GM12878 (cell line): ENCODE measurements around the gene SSH2. TPM values are rescaled to one million over a fixed set of nuclear protein-coding genes. Genes with fewer than 3 reads are reported as not detected.

Experiments used
- ATAC-seq: fragments of 200-7000 bp; cut with Tn5 transposase; 3 replicates; pipeline ENCODE4 v1.9.1; 2020; ENCODE audit warnings: mild to moderate bottlenecking, moderate library complexity
- BruUV-seq: library from RNA; stranded (reverse); fragments of 400-500 nt; replicated peaks from 2 replicates; lab custom pipeline; 2021; lab: Mats Ljungman, UMichigan
- CTCF ChIA-PET: fragments of 300-600 bp; sonication (Branson Sonifier 250); formaldehyde crosslinking; extraction: SDS; loops from one replicate; lab custom pipeline; 2021; ENCODE audit warnings: inconsistent platforms; lab: Yijun Ruan, JAX
- POLR2A ChIA-PET: fragments of 350-600 bp; formaldehyde crosslinking; extraction: SDS; loops from one replicate; lab custom pipeline; 2021; ENCODE audit warnings: inconsistent platforms; lab: Charles Lee
- RAD21 ChIA-PET: fragments of 300-600 bp; sonication (Branson Sonifier 250); formaldehyde crosslinking; loops from one replicate; lab custom pipeline; 2023; ENCODE audit warnings: antibody characterized with exemption; ENCODE audit not compliant: unreplicated experiment; lab: Charles Lee
- SMC1A ChIA-PET: fragments of 300-600 bp; sonication (Branson Sonifier 250); formaldehyde crosslinking; loops from one replicate; lab custom pipeline; 2023; ENCODE audit not compliant: unreplicated experiment, uncharacterized antibody; lab: Charles Lee
- DNase-seq: peaks from one replicate; pipeline ENCODE4 v3.0.0-alpha.2; 2011; ENCODE audit warnings: low read depth, low spot score
- FAIRE-seq: peaks from 3 replicates; lab custom pipeline; 2011; peaks lifted over from hg19 to GRCh38; lab: Jason Lieb, UNC
- H2AFZ ChIP-seq: 2 replicates; pipeline ENCODE4 v1.6.0; 2011; ENCODE audit warnings: low read depth, low read length, control low read depth; ENCODE audit not compliant: control insufficient read depth
- H3K27ac ChIP-seq: 2 replicates; pipeline ENCODE4 v1.5.1; 2011; ENCODE audit warnings: control low read depth; ENCODE audit not compliant: control insufficient read depth, insufficient read depth
- H3K27me3 ChIP-seq, 2 experiments: replicated peaks in 1 of 2; 2 replicates each; pipeline versions ENCODE4 v1.6.0 to v1.6.1; 2011; ENCODE audit warnings: low read length in 1 of 2; ENCODE audit not compliant: control insufficient read depth in 2 of 2, insufficient read depth in 2 of 2
- H3K36me3 ChIP-seq, 2 experiments: 2 replicates each; pipeline ENCODE4 v1.5.1; 2011; ENCODE audit warnings: low read length in 1 of 2; ENCODE audit not compliant: control insufficient read depth in 2 of 2, insufficient read depth in 2 of 2
- H3K4me1 ChIP-seq: 2 replicates; pipeline ENCODE4 v1.6.1; 2011; ENCODE audit warnings: mild to moderate bottlenecking, low read length, moderate library complexity, mixed read lengths; ENCODE audit not compliant: control insufficient read depth, insufficient read depth
- H3K4me2 ChIP-seq: 2 replicates; pipeline ENCODE4 v1.6.0; 2011; ENCODE audit warnings: control low read depth; ENCODE audit not compliant: control insufficient read depth, insufficient read depth
- H3K4me3 ChIP-seq: fragments of 200-600 bp; sonication (generic); 2 replicates; pipeline ENCODE4 v1.5.1; 2016
- H3K79me2 ChIP-seq: 2 replicates; pipeline ENCODE4 v1.6.0; 2011; ENCODE audit warnings: low read length; ENCODE audit not compliant: control insufficient read depth, insufficient read depth
- H3K9ac ChIP-seq: 2 replicates; pipeline ENCODE4 v1.8.0; 2011; ENCODE audit warnings: low read length, control low read depth, mixed read lengths; ENCODE audit not compliant: control insufficient read depth, insufficient read depth
- H3K9me3 ChIP-seq: replicated peaks from 3 replicates; pipeline ENCODE4 v1.5.1; 2011; ENCODE audit warnings: mild to moderate bottlenecking, low read length; ENCODE audit not compliant: control insufficient read depth, insufficient read depth
- H4K20me1 ChIP-seq: 2 replicates; pipeline ENCODE4 v1.6.0; 2011; ENCODE audit not compliant: control insufficient read depth, insufficient read depth
- ASH2L ChIP-seq: fragments of 300-600, 200-600 bp; sonication (generic); IDR thresholded peaks from 2 replicates; pipeline ENCODE4 v1.6.1; 2017; ENCODE audit warnings: low read depth, mild to moderate bottlenecking, borderline replicate concordance
- ATF7 ChIP-seq: fragments of 450-650 bp; IDR thresholded peaks from 2 replicates; pipeline ENCODE4 v1.6.1; 2016; ENCODE audit warnings: low read depth, mild to moderate bottlenecking
- BHLHE40 ChIP-seq, 2 experiments: fragments of 450-650 bp in 1 of 2; IDR thresholded peaks; 2 replicates each; pipeline ENCODE4 v1.6.1; 2011 to 2017; ENCODE audit warnings: low read depth in 2 of 2, borderline replicate concordance in 1 of 2, improper control_type of control experiment in 1 of 2, low read length in 1 of 2, mild to moderate bottlenecking in 1 of 2
- CEBPZ ChIP-seq: fragments of 150-350 bp; IDR thresholded peaks from 2 replicates; pipeline ENCODE4 v1.6.1; 2016; ENCODE audit warnings: low read depth, low read length
- ESRRA ChIP-seq: IDR thresholded peaks from 2 replicates; pipeline ENCODE4 v1.6.1; 2012; ENCODE audit warnings: mild to moderate bottlenecking, low read length, improper control_type of control experiment
- FOXK2 ChIP-seq: fragments of 450-650 bp; IDR thresholded peaks from 2 replicates; pipeline ENCODE4 v1.6.1; 2017; ENCODE audit warnings: mild to moderate bottlenecking, moderate library complexity
- MAX ChIP-seq: IDR thresholded peaks from 2 replicates; pipeline ENCODE4 v1.6.1; 2012; ENCODE audit warnings: low read depth, low read length, improper control_type of control experiment
- NFXL1 ChIP-seq: fragments of 450-650 bp; IDR thresholded peaks from 2 replicates; pipeline ENCODE4 v1.6.1; 2017; ENCODE audit warnings: antibody characterized with exemption, mild to moderate bottlenecking, borderline replicate concordance
- PML ChIP-seq: IDR thresholded peaks from 2 replicates; pipeline ENCODE4 v1.6.1; 2012; ENCODE audit warnings: low read length, inconsistent platforms
- SMARCA5 ChIP-seq: fragments of 450-650 bp; IDR thresholded peaks from 2 replicates; pipeline ENCODE4 v1.6.1; 2017; ENCODE audit warnings: mild to moderate bottlenecking
- TCF7 ChIP-seq: IDR thresholded peaks from 2 replicates; pipeline ENCODE4 v1.6.1; 2014; ENCODE audit warnings: antibody characterized with exemption, borderline replicate concordance
- YY1 ChIP-seq: IDR thresholded peaks from 2 replicates; pipeline ENCODE4 v1.6.1; 2011; ENCODE audit warnings: low read depth, mild to moderate bottlenecking, low read length
- WGBS: methylation state at CpG from one replicate; pipeline ENCODE4 v1.1.6; 2016; ENCODE audit warnings: low lambda C conversion rate; ENCODE audit not compliant: insufficient replicate concordance, insufficient coverage; ENCODE audit errors: missing lambda C conversion rate; 5-methylcytosine and 5-hydroxymethylcytosine counted together
- in situ Hi-C: fragments of 300-500 bp; cut with MboI; formaldehyde crosslinking; loops from 9 replicates; pipeline ENCODE4 v1.14.3; 2018; ENCODE audit warnings: mixed read lengths
- intact Hi-C: fragments of 100-400 bp; cut with micrococcal nuclease; formaldehyde crosslinking; loops from one replicate; pipeline ENCODE4 v1.14.2; 2022; ENCODE audit not compliant: unreplicated experiment
- polyA plus RNA-seq, 11 experiments: library from polyadenylated mRNA; depleted of rRNA in 4 of 11; unstranded in 6 of 11; stranded (reverse) in 5 of 11; fragments of >200 nt; fragmentation: Nextera tagmentation in 4 of 11; fragmentation: Illumina TruSeq in 1 of 11; extraction: Ambion mirVana in 4 of 11; extraction: Trizol in 1 of 11; gene quantifications; 1 replicate in 1 of 11; 2 replicates in 10 of 11; pipeline versions ENCODE4 v1.2.1 to v1.2.3, GENCODE V29; 2011 to 2016; ENCODE audit warnings: inconsistent platforms in 2 of 11, missing spikeins in 2 of 11, low read depth in 1 of 11
- total RNA-seq, 4 experiments: library from RNA; depleted of rRNA in 3 of 4; stranded (reverse); fragments of >200 nt in 3 of 4; fragmentation: Illumina TruSeq in 1 of 4; extraction: Trizol in 1 of 4; gene quantifications; 2 replicates each; pipeline versions ENCODE4 v1.2.1 to v1.2.3, GENCODE V29; 2013 to 2021

Gene SSH2
- total and polyA plus RNA-seq, 10 of the 15 experiments (the other 5 are each of a cell fraction or from before 2014, with no cell fraction given) = 9.3 to 65.9 (median 34.0) TPM

GRCh38 chr17:29931231-29931932, 1.4 kb upstream of the SSH2 start (continued):
- TF ChIP-seq TCF7 (no peak), ATF7 (peak; percentile 78), ASH2L (no peak), CEBPZ (no peak), SMARCA5 (peak; percentile 51; the same call in 1 of the 2 replicates), FOXK2 (no peak), ESRRA (no peak)

- H3K27ac ChIP-seq = peak overlapping the region; percentile 92
- H3K4me2 ChIP-seq = peak overlapping the region; percentile 95
- peak; percentile 15 for ATAC-seq
- under 1% methylated on average over 17 of the region's 20 CpGs for WGBS
- in situ Hi-C loops (loop anchor here (5.0 kb wide), 1 partner anchor 123 kb away; no protein-coding TSS in a partner anchor), intact Hi-C loops (loop anchor here (1.0 to 10.0 kb wide), 7 partner anchors 62 to 350 kb away; no protein-coding TSS in a partner anchor)
- H3K4me3 ChIP-seq = peak overlapping the region; percentile 96
- H2AFZ ChIP-seq = peak overlapping the region; percentile 71
- DNase-seq = no peak
- ChIA-PET SMC1A (interaction anchor here (0.6 to 6.4 kb wide), 56 partner anchors 10 to 668 kb away, joined by 3 to 271 read pairs (median 6); partner anchors contain the start of gene EFCAB5), POLR2A (interaction anchor here (0.7 to 5.2 kb wide), 16 partner anchors 8 to 313 kb away, joined by 3 to 87 read pairs (median 6); no protein-coding TSS in a partner anchor), CTCF (interaction anchor here (0.6 to 9.0 kb wide), 67 partner anchors 10 to 1038 kb away, joined by 3 to 454 read pairs (median 5); partner anchors contain the start of gene EFCAB5), RAD21 (interaction anchor here (0.7 to 6.8 kb wide), 61 partner anchors 8 to 561 kb away, joined by 3 to 300 read pairs (median 6); partner anchors contain the start of genes CORO6, EFCAB5 and TP53I13)
- H3K27me3 ChIP-seq = no peaks in the 10 kb centered on the region
- H4K20me1 ChIP-seq = no peaks in the 10 kb centered on the region
- H3K9ac ChIP-seq = peak overlapping the region; percentile 92
- peaks cover 4% of the 10 kb centered on the region for H3K4me1 ChIP-seq
- TSS peak; percentile 86 for BruUV-seq
- no peak for TF ChIP-seq NFXL1
- no peak for TF ChIP-seq BHLHE40 (IDR thresholded peaks at IDR 0.05; ENCODE audit: borderline replicate concordance in 1 of 2, low read depth in 2 of 2, low read length in 1 of 2)
- peak; percentile 6; the same call in 1 of the 2 replicates for TF ChIP-seq MAX
- TF ChIP-seq PML = peak; percentile 36; the same call in 1 of the 2 replicates
- TF ChIP-seq YY1 = 0 out of 2 replicates have a peak, but pooled peaks have one; percentile 48
- TF ChIP-seq ASH2L = 0 out of 2 replicates have a peak, but pooled peaks have one; percentile 64
- H3K9me3 ChIP-seq = no peaks in the 10 kb centered on the region
- FAIRE-seq = no peak
- H3K79me2 ChIP-seq = peaks cover 41% of the 10 kb centered on the region
- no peaks in the 10 kb centered on the region for H3K36me3 ChIP-seq
These were observed 482 bp upstream of the SSH2 start for GRCh38 chr17:29930409-29931010.
